ENCODE data around the gene CDH8.

The CDH8 gene

GRCh38 chr16:62014319-62014923 lies 21.8 kb downstream of the CDH8 start:
- H3K9me3 Mint-ChIP-seq: peaks cover 5% of the 10 kb centered on the region
- no peaks in the 10 kb centered on the region for H3K36me3 Mint-ChIP-seq (ENCODE audit: low read depth)
- H3K4me1 Mint-ChIP-seq (ENCODE audit: low read depth): no peaks in the 10 kb centered on the region
- no peak overlapping the region for H3K4me3 Mint-ChIP-seq
- H3K27ac Mint-ChIP-seq: no peak overlapping the region
- H3K27me3 Mint-ChIP-seq (ENCODE audit: low read depth): no peaks in the 10 kb centered on the region

DNA sequence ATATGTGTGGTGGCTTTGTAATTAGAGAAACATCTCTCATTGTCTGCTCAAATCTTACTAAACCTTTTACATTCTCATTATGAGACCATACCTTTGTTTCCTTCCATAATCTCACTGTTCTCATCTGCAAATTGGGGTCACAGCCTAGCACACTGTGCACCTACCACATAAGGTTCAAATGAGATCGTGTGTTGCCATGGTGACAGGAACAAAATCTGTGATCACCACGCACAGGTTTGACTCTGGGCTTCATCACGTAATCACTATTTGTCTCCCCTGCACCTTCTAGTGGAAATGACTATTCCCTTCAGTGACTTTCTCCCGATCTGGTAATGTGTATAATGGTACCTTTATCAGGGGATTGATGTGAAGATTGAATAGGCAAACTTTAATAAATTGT lies 26.1 kb downstream of the CDH8 start:
- H3K4me3 Mint-ChIP-seq: no peak overlapping the region
- H3K27ac Mint-ChIP-seq: no peak overlapping the region
- no peaks in the 10 kb centered on the region for H3K36me3 Mint-ChIP-seq (ENCODE audit: low read depth)
- no peaks in the 10 kb centered on the region for H3K27me3 Mint-ChIP-seq (ENCODE audit: low read depth)
- peaks cover 15% of the 10 kb centered on the region for H3K9me3 Mint-ChIP-seq
- H3K4me1 Mint-ChIP-seq (ENCODE audit: low read depth): no peaks in the 10 kb centered on the region

GRCh38 chr16:61998460-61998859 lies 37.8 kb downstream of the CDH8 start:
- Mint-ChIP-seq H3K9me3 (peaks cover 10% of the 10 kb centered on the region), H3K27me3 (ENCODE audit: low read depth) (no peaks in the 10 kb centered on the region), H3K4me3 (no peak overlapping the region), H3K27ac (no peak overlapping the region), H3K4me1 (ENCODE audit: low read depth) (no peaks in the 10 kb centered on the region), H3K36me3 (ENCODE audit: low read depth) (no peaks in the 10 kb centered on the region)

GRCh38 chr16:61993108-61993507 lies 43.1 kb downstream of the CDH8 start:
- Mint-ChIP-seq H3K4me1 (ENCODE audit: low read depth) (no peaks in the 10 kb centered on the region), H3K27ac (no peak overlapping the region), H3K9me3 (peaks cover 23% of the 10 kb centered on the region), H3K27me3 (ENCODE audit: low read depth) (no peaks in the 10 kb centered on the region), H3K36me3 (ENCODE audit: low read depth) (no peaks in the 10 kb centered on the region), H3K4me3 (no peak overlapping the region)

DNA sequence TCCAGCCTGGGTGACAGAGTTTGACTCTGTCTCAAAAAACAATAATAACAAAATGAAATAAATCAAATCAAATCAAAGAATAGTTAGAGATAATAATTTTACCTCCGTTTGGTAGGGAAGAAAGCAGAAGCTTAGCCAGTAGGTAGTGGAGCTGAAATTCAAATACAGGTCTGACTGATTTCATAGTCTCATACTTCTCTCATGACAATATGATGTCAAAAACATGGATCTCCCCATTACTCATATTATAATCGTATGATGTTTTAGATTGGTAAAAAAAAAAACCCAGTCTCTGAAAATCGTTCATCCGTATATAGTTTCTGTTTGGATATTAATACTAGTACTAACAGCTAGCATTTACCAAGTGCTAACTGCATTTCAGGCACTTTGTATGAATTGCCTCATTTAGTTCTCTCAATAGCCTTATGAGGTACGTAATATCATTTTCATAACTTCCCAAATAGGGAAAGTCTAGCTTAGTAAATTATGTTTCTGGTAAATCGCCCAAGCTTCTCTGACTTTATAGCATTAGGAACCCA lies 48.7 kb downstream of the CDH8 start:
- H3K4me1 Mint-ChIP-seq (ENCODE audit: low read depth): no peaks in the 10 kb centered on the region
- H3K27ac Mint-ChIP-seq: no peak overlapping the region
- no peaks in the 10 kb centered on the region for H3K27me3 Mint-ChIP-seq (ENCODE audit: low read depth)
- H3K4me3 Mint-ChIP-seq: no peak overlapping the region
- no peaks in the 10 kb centered on the region for H3K36me3 Mint-ChIP-seq (ENCODE audit: low read depth)
- peaks cover 25% of the 10 kb centered on the region for H3K9me3 Mint-ChIP-seq

DNA sequence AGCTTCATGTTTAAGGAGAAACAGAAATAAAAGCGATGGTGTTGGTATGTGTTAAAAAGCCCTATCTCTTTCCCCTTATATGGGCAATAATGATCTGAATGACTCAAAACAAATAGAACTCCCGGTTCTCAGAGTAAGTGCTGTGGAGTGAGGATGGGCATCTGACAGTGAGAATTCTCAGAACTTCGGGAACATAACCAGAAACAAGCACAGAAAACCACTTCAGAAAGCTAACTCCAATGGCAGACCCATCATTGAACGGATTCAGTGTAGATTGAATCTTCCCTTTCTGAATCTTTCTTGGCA lies 67.2 kb downstream of the CDH8 start:
- no peaks in the 10 kb centered on the region for H3K27me3 Mint-ChIP-seq (ENCODE audit: low read depth)
- H3K9me3 Mint-ChIP-seq: peaks cover 28% of the 10 kb centered on the region
- H3K36me3 Mint-ChIP-seq (ENCODE audit: low read depth): no peaks in the 10 kb centered on the region
- no peaks in the 10 kb centered on the region for H3K4me1 Mint-ChIP-seq (ENCODE audit: low read depth)
- no peak overlapping the region for H3K4me3 Mint-ChIP-seq
- H3K27ac Mint-ChIP-seq: no peak overlapping the region

DNA sequence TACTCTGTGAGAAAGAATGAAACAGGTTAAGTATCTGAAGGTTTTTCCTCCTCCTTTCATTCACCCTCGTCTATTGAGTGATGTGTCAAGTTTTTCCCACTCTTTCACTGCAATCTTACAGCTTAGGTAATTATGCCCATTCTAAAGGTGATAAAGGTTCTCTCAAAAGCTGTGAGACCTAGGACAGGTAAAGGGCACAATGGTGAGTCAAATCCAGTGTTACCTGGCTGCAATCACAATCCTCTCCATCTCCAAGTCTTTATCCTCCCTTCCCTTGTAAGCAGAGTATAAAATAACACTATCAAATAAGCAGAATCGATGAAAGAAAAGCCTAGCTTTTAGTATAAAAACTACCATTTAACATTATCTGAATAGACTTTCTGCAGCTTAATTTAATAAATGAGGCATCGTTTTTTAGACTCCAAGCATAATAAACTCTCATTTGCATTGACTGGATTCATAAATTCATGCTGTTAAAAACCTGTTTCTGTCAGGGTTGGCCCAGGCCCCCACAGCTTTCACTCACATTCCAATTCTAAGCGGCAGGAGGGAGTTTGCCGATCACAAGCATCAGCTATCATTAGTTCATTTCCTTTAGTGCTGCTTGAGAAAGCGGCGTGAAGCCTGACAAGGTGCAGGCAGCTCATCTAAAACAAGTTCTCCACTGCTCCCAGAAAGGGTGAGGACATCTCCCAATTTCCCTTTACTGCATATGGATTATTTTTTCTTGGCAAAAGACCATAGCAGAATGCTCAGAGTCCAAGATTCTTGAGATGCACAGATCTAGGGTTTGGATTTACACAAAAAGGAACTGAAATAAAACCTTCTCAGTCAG lies 67.8 kb downstream of the CDH8 start:
- no peaks in the 10 kb centered on the region for H3K4me1 Mint-ChIP-seq (ENCODE audit: low read depth)
- H3K4me3 Mint-ChIP-seq: no peak overlapping the region
- H3K27me3 Mint-ChIP-seq (ENCODE audit: low read depth): no peaks in the 10 kb centered on the region
- H3K9me3 Mint-ChIP-seq: peaks cover 27% of the 10 kb centered on the region
- H3K27ac Mint-ChIP-seq: no peak overlapping the region
- no peaks in the 10 kb centered on the region for H3K36me3 Mint-ChIP-seq (ENCODE audit: low read depth)

DNA sequence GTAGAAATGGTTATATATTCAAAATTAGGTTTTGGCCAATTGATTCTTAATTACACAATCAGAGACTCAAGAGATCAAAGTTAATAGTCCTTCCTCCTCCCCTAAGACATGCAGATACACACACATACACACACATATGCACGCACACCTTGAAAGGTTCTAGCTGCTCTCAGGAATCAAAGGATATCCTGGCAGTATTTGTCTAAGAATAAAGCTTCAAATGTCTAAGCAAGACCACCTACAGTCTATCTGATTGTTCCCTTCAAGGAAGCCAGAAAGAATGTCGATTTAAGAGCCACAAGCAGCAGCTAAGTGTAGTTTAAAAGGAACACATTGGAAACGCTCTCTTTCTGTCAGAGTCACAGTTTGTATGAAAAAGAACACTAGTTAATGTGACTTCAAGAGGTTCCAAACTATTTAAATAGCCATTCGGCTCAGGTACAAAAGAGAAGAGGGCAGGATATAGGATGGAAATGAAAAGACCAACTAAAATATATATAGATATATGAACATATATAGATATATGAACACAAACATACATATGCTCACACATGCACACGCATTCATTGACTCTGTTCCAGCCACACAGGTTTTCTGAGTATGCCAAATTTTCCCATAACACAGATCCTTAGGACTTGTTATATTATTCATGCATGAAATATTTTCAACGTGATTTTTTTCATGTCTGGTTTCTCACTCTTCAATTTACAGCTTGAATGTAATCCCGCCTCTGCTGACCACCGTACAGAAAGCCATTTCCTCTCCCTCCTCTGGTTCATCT lies 79.0 kb downstream of the CDH8 start:
- H3K4me1 Mint-ChIP-seq (ENCODE audit: low read depth): no peaks in the 10 kb centered on the region
- no peak overlapping the region for H3K27ac Mint-ChIP-seq
- no peaks in the 10 kb centered on the region for H3K27me3 Mint-ChIP-seq (ENCODE audit: low read depth)
- no peaks in the 10 kb centered on the region for H3K36me3 Mint-ChIP-seq (ENCODE audit: low read depth)
- peaks cover 24% of the 10 kb centered on the region for H3K9me3 Mint-ChIP-seq
- H3K4me3 Mint-ChIP-seq: no peak overlapping the region

- no peak overlapping the region for H3K27ac Mint-ChIP-seq
- no peaks in the 10 kb centered on the region for H3K27me3 Mint-ChIP-seq (ENCODE audit: low read depth)
- no peaks in the 10 kb centered on the region for H3K4me1 Mint-ChIP-seq (ENCODE audit: low read depth)
- H3K4me3 Mint-ChIP-seq: no peak overlapping the region
- H3K36me3 Mint-ChIP-seq (ENCODE audit: low read depth): no peaks in the 10 kb centered on the region
- peaks cover 15% of the 10 kb centered on the region for H3K9me3 Mint-ChIP-seq
Observed at GRCh38 chr16:61952841-61953240, 83.4 kb downstream of the CDH8 start.

DNA sequence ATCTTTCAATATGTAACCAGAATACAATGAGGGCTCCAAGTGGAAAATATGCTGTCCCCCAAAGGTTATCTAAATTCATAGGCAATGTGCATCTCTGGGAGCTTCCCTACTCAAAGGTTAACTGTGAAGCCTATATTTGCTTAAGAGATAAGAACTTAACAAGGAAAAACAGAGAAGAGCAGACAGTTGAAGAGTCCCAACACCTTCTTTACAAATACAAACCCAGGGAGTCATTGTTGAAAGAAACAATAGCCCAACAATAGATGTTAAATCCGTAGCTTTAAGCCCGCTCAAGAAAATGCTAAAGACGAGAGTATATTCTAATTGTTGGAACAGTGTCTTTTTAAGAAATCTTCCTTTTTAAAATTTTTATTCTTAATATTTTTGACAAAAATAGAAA lies 87.8 kb downstream of the CDH8 start:
- H3K9me3 Mint-ChIP-seq: peaks cover 17% of the 10 kb centered on the region
- no peaks in the 10 kb centered on the region for H3K36me3 Mint-ChIP-seq (ENCODE audit: low read depth)
- H3K27me3 Mint-ChIP-seq (ENCODE audit: low read depth): no peaks in the 10 kb centered on the region
- no peak overlapping the region for H3K4me3 Mint-ChIP-seq
- no peak overlapping the region for H3K27ac Mint-ChIP-seq
- H3K4me1 Mint-ChIP-seq (ENCODE audit: low read depth): no peaks in the 10 kb centered on the region

DNA sequence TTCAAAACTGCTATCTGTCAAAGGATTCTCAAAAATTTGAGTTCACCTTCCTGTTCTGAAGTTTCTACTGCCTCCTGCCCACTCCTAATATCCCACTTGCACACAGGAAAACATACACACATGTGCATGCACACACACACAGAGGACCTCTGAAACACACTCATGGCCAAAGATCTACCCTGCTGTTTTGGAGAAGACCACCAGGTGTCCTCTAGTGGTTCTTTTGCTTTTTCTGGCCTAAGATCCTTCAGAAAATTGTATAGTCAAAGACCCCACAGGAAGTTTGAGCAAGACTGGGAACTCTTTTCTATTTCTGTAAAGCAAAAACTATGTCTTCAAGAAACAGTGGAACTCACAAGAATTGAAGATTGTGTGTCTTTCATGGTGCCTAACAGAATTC lies 90.2 kb downstream of the CDH8 start:
- Mint-ChIP-seq H3K4me1 (ENCODE audit: low read depth) (no peaks in the 10 kb centered on the region), H3K36me3 (ENCODE audit: low read depth) (no peaks in the 10 kb centered on the region), H3K27ac (no peak overlapping the region), H3K4me3 (no peak overlapping the region), H3K9me3 (peaks cover 28% of the 10 kb centered on the region), H3K27me3 (ENCODE audit: low read depth) (no peaks in the 10 kb centered on the region)

- Mint-ChIP-seq H3K9me3 (peaks cover 31% of the 10 kb centered on the region), H3K36me3 (ENCODE audit: low read depth) (no peaks in the 10 kb centered on the region), H3K27ac (no peak overlapping the region)
Observed at GRCh38 chr16:61945511-61945910, 90.7 kb downstream of the CDH8 start.

GRCh38 chr16:61944004-61944403 lies 92.2 kb downstream of the CDH8 start:
- no peaks in the 10 kb centered on the region for H3K27me3 Mint-ChIP-seq (ENCODE audit: low read depth)
- H3K4me3 Mint-ChIP-seq: no peak overlapping the region
- H3K36me3 Mint-ChIP-seq (ENCODE audit: low read depth): no peaks in the 10 kb centered on the region
- no peaks in the 10 kb centered on the region for H3K4me1 Mint-ChIP-seq (ENCODE audit: low read depth)
- H3K27ac Mint-ChIP-seq: no peak overlapping the region
- H3K9me3 Mint-ChIP-seq: peaks cover 31% of the 10 kb centered on the region

More at GRCh38 chr16:61945511-61945910, 90.7 kb downstream of the CDH8 start:
- H3K4me3 Mint-ChIP-seq: no peak overlapping the region
- no peaks in the 10 kb centered on the region for H3K4me1 Mint-ChIP-seq (ENCODE audit: low read depth)
- no peaks in the 10 kb centered on the region for H3K27me3 Mint-ChIP-seq (ENCODE audit: low read depth)

GRCh38 chr16:61940611-61941010 lies 95.6 kb downstream of the CDH8 start:
- H3K4me3 Mint-ChIP-seq: no peak overlapping the region
- H3K36me3 Mint-ChIP-seq (ENCODE audit: low read depth): no peaks in the 10 kb centered on the region
- peaks cover 23% of the 10 kb centered on the region for H3K9me3 Mint-ChIP-seq
- H3K27me3 Mint-ChIP-seq (ENCODE audit: low read depth): no peaks in the 10 kb centered on the region
- no peak overlapping the region for H3K27ac Mint-ChIP-seq
- no peaks in the 10 kb centered on the region for H3K4me1 Mint-ChIP-seq (ENCODE audit: low read depth)

- H3K27me3 Mint-ChIP-seq (ENCODE audit: low read depth): no peaks in the 10 kb centered on the region
- no peak overlapping the region for H3K27ac Mint-ChIP-seq
- H3K4me3 Mint-ChIP-seq: no peak overlapping the region
- H3K36me3 Mint-ChIP-seq (ENCODE audit: low read depth): no peaks in the 10 kb centered on the region
- no peaks in the 10 kb centered on the region for H3K4me1 Mint-ChIP-seq (ENCODE audit: low read depth)
- peaks cover 20% of the 10 kb centered on the region for H3K9me3 Mint-ChIP-seq
Observed at GRCh38 chr16:61937646-61938045, 98.6 kb downstream of the CDH8 start.
